Hepatocyte (in vitro differentiated cells): ENCODE data around the gene NGEF. TPM values are rescaled to one million over a fixed set of nuclear protein-coding genes. Genes with fewer than 3 reads are reported as not detected.

Experiments
- DNase-seq: peaks from one replicate; pipeline ENCODE4 v3.0.0-alpha.2; 2016; ENCODE audit warnings: low spot score
- H2AFZ ChIP-seq: fragments of 200-600 bp; sonication (generic); 2 replicates; pipeline ENCODE4 v1.6.0; 2016; ENCODE audit warnings: antibody characterized with exemption, mild to moderate bottlenecking
- H3K27ac ChIP-seq: fragments of 200-600 bp; sonication (generic); 2 replicates; pipeline ENCODE4 v1.5.1; 2016; ENCODE audit warnings: mild to moderate bottlenecking
- H3K27me3 ChIP-seq: fragments of 200-600 bp; sonication (generic); 2 replicates; pipeline ENCODE4 v1.6.1; 2016
- H3K36me3 ChIP-seq: fragments of 200-600 bp; sonication (generic); replicated peaks from 2 replicates; pipeline ENCODE4 v1.5.1; 2016; ENCODE audit warnings: low read depth; ENCODE audit not compliant: insufficient read depth
- H3K4me1 ChIP-seq: fragments of 200-600 bp; sonication (generic); 2 replicates; pipeline ENCODE4 v1.5.1; 2016; ENCODE audit warnings: mild to moderate bottlenecking, moderate library complexity; ENCODE audit not compliant: insufficient read depth
- H3K4me2 ChIP-seq: fragments of 200-600 bp; sonication (generic); 2 replicates; pipeline ENCODE4 v1.6.0; 2016
- H3K4me3 ChIP-seq: fragments of 200-600 bp; sonication (generic); 2 replicates; pipeline ENCODE4 v1.5.1; 2016; ENCODE audit warnings: mild to moderate bottlenecking
- H3K79me2 ChIP-seq: fragments of 200-600 bp; sonication (generic); 2 replicates; pipeline ENCODE4 v1.6.0; 2017; ENCODE audit warnings: mild to moderate bottlenecking
- H3K9me2 ChIP-seq: fragments of 200-600 bp; sonication (generic); replicated peaks from 2 replicates; pipeline ENCODE4 v1.6.0; 2017; ENCODE audit warnings: mild to moderate bottlenecking; ENCODE audit not compliant: insufficient read depth
- H3K9me3 ChIP-seq: fragments of 200-600 bp; sonication (generic); 2 replicates; pipeline ENCODE4 v1.5.1; 2016; ENCODE audit warnings: low read depth, mild to moderate bottlenecking
- H4K20me1 ChIP-seq: fragments of 200-600 bp; sonication (generic); 2 replicates; pipeline ENCODE4 v1.6.0; 2016; ENCODE audit warnings: mild to moderate bottlenecking; ENCODE audit not compliant: insufficient read depth, poor library complexity, severe bottlenecking
- EZH2 ChIP-seq: fragments of 200-600 bp; sonication (generic); IDR thresholded peaks from 2 replicates; pipeline ENCODE4 v1.6.1; 2016; ENCODE audit warnings: antibody characterized with exemption, mild to moderate bottlenecking, borderline replicate concordance
- EZH2phosphoT487 ChIP-seq: fragments of 200-600 bp; sonication (generic); IDR thresholded peaks from one replicate; pipeline ENCODE4 v1.6.1; 2018; ENCODE audit warnings: antibody characterized with exemption, mild to moderate bottlenecking, low read depth, moderate library complexity; ENCODE audit not compliant: unreplicated experiment, severe bottlenecking
- WGBS: methylation state at CpG from one replicate; pipeline ENCODE4 v1.1.6; 2016; ENCODE audit warnings: low lambda C conversion rate; ENCODE audit errors: missing lambda C conversion rate; 5-methylcytosine and 5-hydroxymethylcytosine counted together
- polyA plus RNA-seq: library from polyadenylated mRNA; unstranded; fragments of >200 nt; fragmentation: Nextera tagmentation; extraction: Ambion mirVana; gene quantifications from 2 replicates; pipeline ENCODE4 v1.2.1, GENCODE V29; 2016
- total RNA-seq: library from RNA; depleted of rRNA; stranded (reverse); fragments of >200 nt; gene quantifications from 2 replicates; pipeline ENCODE4 v1.2.3, GENCODE V29; 2014
- TF ChIP-seq, protein P1 (sequence below): fragments of 200-600 bp; sonication (generic); IDR thresholded peaks from 2 replicates; pipeline ENCODE4 v1.5.1; 2016; ENCODE audit warnings: antibody characterized with exemption, mild to moderate bottlenecking; ENCODE audit not compliant: poor library complexity

The NGEF gene
- total and polyA plus RNA-seq, 2 experiments from 2014 or later, result 2.2 to 3.2 TPM

DNA sequence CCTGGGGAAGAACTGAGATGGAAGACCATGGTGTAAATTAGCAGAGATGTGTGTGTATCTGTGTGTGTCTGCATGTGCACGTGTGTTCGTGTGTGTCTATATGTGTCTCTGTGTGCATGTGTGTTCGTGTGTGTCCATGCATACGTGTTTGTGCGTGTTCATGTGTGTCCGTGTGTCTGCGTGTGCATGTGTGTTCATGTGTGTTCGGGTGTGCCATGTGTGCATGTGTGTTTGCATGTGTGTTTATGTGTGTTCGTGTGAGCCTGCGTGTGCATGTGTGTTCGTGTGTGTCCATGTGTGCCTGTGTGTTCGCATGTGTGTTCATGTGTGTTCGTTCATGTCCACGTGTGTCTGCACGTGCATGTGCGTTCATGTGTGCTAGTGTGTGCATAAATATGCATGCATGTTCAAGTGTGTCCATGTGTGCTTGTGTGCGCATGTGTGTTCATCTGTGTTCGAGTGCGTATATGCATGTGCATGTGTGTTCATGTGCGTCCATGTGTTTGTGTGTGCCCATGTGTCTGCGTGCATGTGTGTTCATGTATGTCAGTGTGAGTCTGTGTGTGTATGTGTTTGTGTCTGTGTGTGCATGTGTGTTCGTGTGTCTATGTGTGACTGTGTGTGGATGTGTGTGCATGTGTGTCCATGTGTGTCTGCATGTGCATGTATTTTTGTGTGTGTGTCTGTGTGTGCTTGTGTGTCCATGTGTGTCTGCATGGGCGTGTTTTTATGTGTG is 22.5 kb upstream of the NGEF start:
- TF ChIP-seq EZH2, result no peak
- no peak for TF ChIP-seq EZH2phosphoT487
- TF ChIP-seq, protein P1, sequence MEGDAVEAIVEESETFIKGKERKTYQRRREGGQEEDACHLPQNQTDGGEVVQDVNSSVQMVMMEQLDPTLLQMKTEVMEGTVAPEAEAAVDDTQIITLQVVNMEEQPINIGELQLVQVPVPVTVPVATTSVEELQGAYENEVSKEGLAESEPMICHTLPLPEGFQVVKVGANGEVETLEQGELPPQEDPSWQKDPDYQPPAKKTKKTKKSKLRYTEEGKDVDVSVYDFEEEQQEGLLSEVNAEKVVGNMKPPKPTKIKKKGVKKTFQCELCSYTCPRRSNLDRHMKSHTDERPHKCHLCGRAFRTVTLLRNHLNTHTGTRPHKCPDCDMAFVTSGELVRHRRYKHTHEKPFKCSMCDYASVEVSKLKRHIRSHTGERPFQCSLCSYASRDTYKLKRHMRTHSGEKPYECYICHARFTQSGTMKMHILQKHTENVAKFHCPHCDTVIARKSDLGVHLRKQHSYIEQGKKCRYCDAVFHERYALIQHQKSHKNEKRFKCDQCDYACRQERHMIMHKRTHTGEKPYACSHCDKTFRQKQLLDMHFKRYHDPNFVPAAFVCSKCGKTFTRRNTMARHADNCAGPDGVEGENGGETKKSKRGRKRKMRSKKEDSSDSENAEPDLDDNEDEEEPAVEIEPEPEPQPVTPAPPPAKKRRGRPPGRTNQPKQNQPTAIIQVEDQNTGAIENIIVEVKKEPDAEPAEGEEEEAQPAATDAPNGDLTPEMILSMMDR, result no peak
- no peak for DNase-seq
- H3K27me3 ChIP-seq, result no peaks in the 10 kb centered on the region
- H3K4me3 ChIP-seq, result no peak overlapping the region
- H3K36me3 ChIP-seq, result no peaks in the 10 kb centered on the region
- no peaks in the 10 kb centered on the region for H4K20me1 ChIP-seq
- 93% methylated on average over 23 of the region's 23 CpGs for WGBS
- no peaks in the 10 kb centered on the region for H3K9me3 ChIP-seq
- H3K79me2 ChIP-seq, result no peaks in the 10 kb centered on the region
- H3K9me2 ChIP-seq, result no peaks in the 10 kb centered on the region
- no peaks in the 10 kb centered on the region for H3K4me1 ChIP-seq
- H3K4me2 ChIP-seq, result no peak overlapping the region
- no peak overlapping the region for H3K27ac ChIP-seq
- H2AFZ ChIP-seq, result no peak overlapping the region

DNA sequence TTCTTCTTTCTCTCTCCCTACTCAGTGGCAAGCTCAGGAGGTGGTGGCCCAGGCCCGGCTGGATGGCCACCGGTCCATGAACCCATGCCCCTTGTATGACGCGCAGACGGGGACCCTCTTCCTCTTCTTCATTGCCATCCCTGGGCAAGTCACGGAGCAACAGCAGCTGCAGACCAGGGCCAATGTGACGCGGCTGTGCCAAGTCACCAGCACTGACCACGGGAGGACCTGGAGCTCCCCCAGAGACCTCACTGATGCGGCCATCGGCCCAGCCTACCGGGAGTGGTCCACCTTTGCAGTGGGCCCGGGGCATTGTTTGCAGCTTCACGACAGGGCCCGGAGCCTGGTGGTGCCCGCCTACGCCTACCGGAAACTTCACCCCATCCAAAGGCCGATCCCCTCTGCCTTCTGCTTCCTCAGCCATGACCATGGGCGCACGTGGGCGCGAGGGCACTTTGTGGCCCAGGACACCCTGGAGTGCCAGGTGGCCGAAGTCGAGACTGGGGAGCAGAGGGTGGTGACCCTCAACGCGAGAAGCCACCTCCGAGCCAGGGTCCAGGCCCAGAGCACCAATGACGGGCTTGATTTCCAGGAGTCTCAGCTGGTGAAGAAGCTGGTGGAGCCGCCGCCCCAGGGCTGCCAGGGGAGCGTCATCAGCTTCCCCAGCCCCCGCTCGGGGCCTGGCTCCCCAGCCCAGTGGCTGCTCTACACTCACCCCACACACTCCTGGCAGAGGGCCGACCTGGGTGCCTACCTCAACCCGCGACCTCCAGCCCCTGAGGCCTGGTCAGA is 21.2 kb upstream of the NGEF start:
- H3K4me2 ChIP-seq, result no peak overlapping the region
- whole genome bisulfite sequencing, result 95% methylated on average over 36 of the region's 37 CpGs
- no peaks in the 10 kb centered on the region for H3K4me1 ChIP-seq
- no peaks in the 10 kb centered on the region for H4K20me1 ChIP-seq
- TF ChIP-seq EZH2, result no peak
- TF ChIP-seq, protein P1, result no peak
- no peak for TF ChIP-seq EZH2phosphoT487
- H3K27me3 ChIP-seq, result no peaks in the 10 kb centered on the region
- no peak overlapping the region for H2AFZ ChIP-seq
- no peaks in the 10 kb centered on the region for H3K79me2 ChIP-seq
- no peak overlapping the region for H3K27ac ChIP-seq
- H3K36me3 ChIP-seq, result no peaks in the 10 kb centered on the region
- no peaks in the 10 kb centered on the region for H3K9me2 ChIP-seq
- H3K9me3 ChIP-seq, result no peaks in the 10 kb centered on the region
- DNase-seq, result no peak
- no peak overlapping the region for H3K4me3 ChIP-seq

DNA sequence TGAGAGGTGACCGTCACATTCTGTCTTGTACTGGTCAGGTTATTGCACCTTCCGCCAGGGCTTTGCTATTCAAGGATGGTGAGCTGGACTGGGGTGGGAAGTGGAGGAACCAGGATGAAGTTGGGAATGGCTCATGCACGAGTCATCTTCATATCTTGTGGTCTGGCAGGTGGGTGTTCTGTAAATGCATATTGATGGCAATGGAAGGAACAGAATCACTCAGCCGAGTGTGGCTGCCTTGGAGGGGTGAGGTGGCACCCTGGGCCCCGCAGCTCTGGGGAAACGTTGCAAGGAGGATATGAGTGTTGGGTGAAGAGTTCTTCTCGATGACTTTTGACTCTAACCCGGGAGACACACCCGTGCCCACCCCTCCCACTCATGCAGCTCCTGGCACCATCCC is 20.6 kb upstream of the NGEF start:
- TF ChIP-seq EZH2, result no peak
- Histone ChIP-seq H3K36me3 (no peaks in the 10 kb centered on the region), H3K4me1 (no peaks in the 10 kb centered on the region), H3K9me3 (no peaks in the 10 kb centered on the region), H2AFZ (no peak overlapping the region), H3K27me3 (no peaks in the 10 kb centered on the region), H3K4me2 (no peak overlapping the region), H3K79me2 (no peaks in the 10 kb centered on the region), H4K20me1 (no peaks in the 10 kb centered on the region), H3K27ac (no peak overlapping the region), H3K4me3 (no peak overlapping the region), H3K9me2 (no peaks in the 10 kb centered on the region)
- 96% methylated on average over 9 of the region's 9 CpGs for WGBS
- DNase-seq, result no peak
